ENCODE data around the gene CTNNB1. TPM values are rescaled to one million over a fixed set of nuclear protein-coding genes. Genes with fewer than 3 reads are reported as not detected.

The CTNNB1 gene
- total and polyA plus RNA-seq, 2 experiments from 2014 or later, result 89.4 to 566 TPM

DNA sequence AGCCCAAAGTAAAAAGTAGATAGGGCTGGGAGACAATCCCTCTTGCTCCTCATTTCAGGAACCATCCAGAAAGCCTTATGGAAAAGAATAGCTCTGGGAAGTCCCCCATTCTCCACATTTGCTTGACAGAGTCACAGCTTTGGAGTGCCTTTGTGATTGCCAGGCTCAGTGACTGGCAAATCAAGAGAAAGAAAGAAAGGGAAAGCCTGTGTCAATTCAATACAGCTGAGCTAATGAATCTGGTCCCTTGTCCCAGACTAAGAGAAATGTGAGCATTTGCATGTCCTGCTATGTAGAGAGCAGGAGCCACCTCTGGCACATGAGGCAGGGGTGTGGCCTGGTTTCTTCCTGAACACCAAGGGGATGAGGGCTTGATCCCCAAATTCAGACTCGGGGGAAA is 14.9 kb upstream of the CTNNB1 start:
- Mint-ChIP-seq H3K4me3 (no peak overlapping the region), H3K27ac (no peak overlapping the region), H3K9me3 (no peaks in the 10 kb centered on the region), H3K27me3 (ENCODE audit: insufficient read depth, low read depth, poor library complexity) (peaks cover 8% of the 10 kb centered on the region), H3K36me3 (ENCODE audit: low read depth) (no peaks in the 10 kb centered on the region), H3K4me1 (peaks cover 9% of the 10 kb centered on the region; the same call in 2 of the 3 replicates)
- DNase-seq (ENCODE audit: low spot score), result no peak
- H3K36me3 ChIP-seq (ENCODE audit: insufficient read depth), result no peaks in the 10 kb centered on the region
- no peaks in the 10 kb centered on the region for H3K79me2 ChIP-seq (replicated peaks; ENCODE audit: insufficient read depth)
- TF ChIP-seq EZH2 (IDR thresholded peaks at IDR 0.05; ENCODE audit: low read depth, unreplicated experiment) (no peak), EZH2phosphoT487 (IDR thresholded peaks at IDR 0.05; ENCODE audit: unreplicated experiment) (no peak), JUNB (IDR thresholded peaks at IDR 0.05; ENCODE audit: unreplicated experiment) (no peak), NANOG (IDR thresholded peaks at IDR 0.05; ENCODE audit: borderline replicate concordance) (no peak), STAT1 (IDR thresholded peaks at IDR 0.05; ENCODE audit: unreplicated experiment) (no peak)
- TF ChIP-seq, protein P1, sequence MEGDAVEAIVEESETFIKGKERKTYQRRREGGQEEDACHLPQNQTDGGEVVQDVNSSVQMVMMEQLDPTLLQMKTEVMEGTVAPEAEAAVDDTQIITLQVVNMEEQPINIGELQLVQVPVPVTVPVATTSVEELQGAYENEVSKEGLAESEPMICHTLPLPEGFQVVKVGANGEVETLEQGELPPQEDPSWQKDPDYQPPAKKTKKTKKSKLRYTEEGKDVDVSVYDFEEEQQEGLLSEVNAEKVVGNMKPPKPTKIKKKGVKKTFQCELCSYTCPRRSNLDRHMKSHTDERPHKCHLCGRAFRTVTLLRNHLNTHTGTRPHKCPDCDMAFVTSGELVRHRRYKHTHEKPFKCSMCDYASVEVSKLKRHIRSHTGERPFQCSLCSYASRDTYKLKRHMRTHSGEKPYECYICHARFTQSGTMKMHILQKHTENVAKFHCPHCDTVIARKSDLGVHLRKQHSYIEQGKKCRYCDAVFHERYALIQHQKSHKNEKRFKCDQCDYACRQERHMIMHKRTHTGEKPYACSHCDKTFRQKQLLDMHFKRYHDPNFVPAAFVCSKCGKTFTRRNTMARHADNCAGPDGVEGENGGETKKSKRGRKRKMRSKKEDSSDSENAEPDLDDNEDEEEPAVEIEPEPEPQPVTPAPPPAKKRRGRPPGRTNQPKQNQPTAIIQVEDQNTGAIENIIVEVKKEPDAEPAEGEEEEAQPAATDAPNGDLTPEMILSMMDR (conservative IDR thresholded peaks at IDR 0.05; ENCODE audit: low read depth in 2 of 2), result no peak
- no peak overlapping the region for H3K27ac ChIP-seq (ENCODE audit: low read depth)
- H3K4me2 ChIP-seq, result no peak overlapping the region
- no peaks in the 10 kb centered on the region for H3F3A ChIP-seq (replicated peaks; ENCODE audit: low read depth)
- no peaks in the 10 kb centered on the region for H3K9me2 ChIP-seq (ENCODE audit: insufficient read depth)
- H2AFZ ChIP-seq, result no peak overlapping the region
- H3K4me1 ChIP-seq (ENCODE audit: insufficient read depth), result no peaks in the 10 kb centered on the region
- ATAC-seq, result no peak; the same call in 2 of the 3 replicates
- no peaks in the 10 kb centered on the region for H4K20me1 ChIP-seq (replicated peaks; ENCODE audit: insufficient read depth)
- H3K27me3 ChIP-seq (ENCODE audit: insufficient read depth), result no peaks in the 10 kb centered on the region
- H3K4me3 ChIP-seq, result no peak overlapping the region

DNA sequence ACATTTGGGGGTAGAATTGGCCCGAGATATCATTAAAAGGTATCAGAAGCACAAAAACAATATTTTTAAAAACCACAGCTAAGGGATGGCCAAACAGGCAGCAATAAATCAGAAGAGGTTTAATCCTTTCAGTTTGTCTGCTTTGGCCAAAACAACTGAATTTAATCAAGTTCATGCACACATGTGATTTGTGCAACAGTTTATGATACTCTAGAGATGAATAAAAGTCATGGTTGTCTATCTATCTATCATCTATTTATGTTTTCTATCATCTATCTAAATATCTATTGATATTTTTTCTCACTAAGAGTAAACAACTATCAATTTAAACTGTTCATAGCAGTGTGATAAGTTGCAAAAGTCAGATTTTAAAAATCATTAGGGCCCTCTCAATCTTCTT is 13.0 kb upstream of the CTNNB1 start:
- H3K36me3 ChIP-seq (ENCODE audit: insufficient read depth), result no peaks in the 10 kb centered on the region
- DNase-seq (ENCODE audit: low spot score), result no peak
- TF ChIP-seq NANOG (IDR thresholded peaks at IDR 0.05; ENCODE audit: borderline replicate concordance) (no peak), EZH2phosphoT487 (IDR thresholded peaks at IDR 0.05; ENCODE audit: unreplicated experiment) (no peak), ZNF331 (CRISPR knock-in tag; IDR thresholded peaks at IDR 0.05; ENCODE audit: low read depth) (no peak), POLR2AphosphoS5 (IDR thresholded peaks at IDR 0.05; ENCODE audit: low read depth) (no peak), JUNB (IDR thresholded peaks at IDR 0.05; ENCODE audit: unreplicated experiment) (no peak), ZNF114 (CRISPR knock-in tag; IDR thresholded peaks at IDR 0.05) (no peak), STAT1 (IDR thresholded peaks at IDR 0.05; ENCODE audit: unreplicated experiment) (no peak), EZH2 (IDR thresholded peaks at IDR 0.05; ENCODE audit: low read depth, unreplicated experiment) (no peak), CREB1 (CRISPR knock-in tag; IDR thresholded peaks at IDR 0.05; ENCODE audit: low read depth) (no peak)
- TF ChIP-seq, protein P2, sequence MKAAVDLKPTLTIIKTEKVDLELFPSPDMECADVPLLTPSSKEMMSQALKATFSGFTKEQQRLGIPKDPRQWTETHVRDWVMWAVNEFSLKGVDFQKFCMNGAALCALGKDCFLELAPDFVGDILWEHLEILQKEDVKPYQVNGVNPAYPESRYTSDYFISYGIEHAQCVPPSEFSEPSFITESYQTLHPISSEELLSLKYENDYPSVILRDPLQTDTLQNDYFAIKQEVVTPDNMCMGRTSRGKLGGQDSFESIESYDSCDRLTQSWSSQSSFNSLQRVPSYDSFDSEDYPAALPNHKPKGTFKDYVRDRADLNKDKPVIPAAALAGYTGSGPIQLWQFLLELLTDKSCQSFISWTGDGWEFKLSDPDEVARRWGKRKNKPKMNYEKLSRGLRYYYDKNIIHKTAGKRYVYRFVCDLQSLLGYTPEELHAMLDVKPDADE (IDR thresholded peaks at IDR 0.05), result no peak
- TF ChIP-seq, protein P3, sequence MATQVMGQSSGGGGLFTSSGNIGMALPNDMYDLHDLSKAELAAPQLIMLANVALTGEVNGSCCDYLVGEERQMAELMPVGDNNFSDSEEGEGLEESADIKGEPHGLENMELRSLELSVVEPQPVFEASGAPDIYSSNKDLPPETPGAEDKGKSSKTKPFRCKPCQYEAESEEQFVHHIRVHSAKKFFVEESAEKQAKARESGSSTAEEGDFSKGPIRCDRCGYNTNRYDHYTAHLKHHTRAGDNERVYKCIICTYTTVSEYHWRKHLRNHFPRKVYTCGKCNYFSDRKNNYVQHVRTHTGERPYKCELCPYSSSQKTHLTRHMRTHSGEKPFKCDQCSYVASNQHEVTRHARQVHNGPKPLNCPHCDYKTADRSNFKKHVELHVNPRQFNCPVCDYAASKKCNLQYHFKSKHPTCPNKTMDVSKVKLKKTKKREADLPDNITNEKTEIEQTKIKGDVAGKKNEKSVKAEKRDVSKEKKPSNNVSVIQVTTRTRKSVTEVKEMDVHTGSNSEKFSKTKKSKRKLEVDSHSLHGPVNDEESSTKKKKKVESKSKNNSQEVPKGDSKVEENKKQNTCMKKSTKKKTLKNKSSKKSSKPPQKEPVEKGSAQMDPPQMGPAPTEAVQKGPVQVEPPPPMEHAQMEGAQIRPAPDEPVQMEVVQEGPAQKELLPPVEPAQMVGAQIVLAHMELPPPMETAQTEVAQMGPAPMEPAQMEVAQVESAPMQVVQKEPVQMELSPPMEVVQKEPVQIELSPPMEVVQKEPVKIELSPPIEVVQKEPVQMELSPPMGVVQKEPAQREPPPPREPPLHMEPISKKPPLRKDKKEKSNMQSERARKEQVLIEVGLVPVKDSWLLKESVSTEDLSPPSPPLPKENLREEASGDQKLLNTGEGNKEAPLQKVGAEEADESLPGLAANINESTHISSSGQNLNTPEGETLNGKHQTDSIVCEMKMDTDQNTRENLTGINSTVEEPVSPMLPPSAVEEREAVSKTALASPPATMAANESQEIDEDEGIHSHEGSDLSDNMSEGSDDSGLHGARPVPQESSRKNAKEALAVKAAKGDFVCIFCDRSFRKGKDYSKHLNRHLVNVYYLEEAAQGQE (IDR thresholded peaks at IDR 0.05; ENCODE audit: unreplicated experiment), result no peak
- TF ChIP-seq, protein P1 (conservative IDR thresholded peaks at IDR 0.05; ENCODE audit: low read depth in 2 of 2), result no peak

More for the DNA sequence above, 13.0 kb upstream of the CTNNB1 start:
- no peaks in the 10 kb centered on the region for H3K9me3 Mint-ChIP-seq
- Histone ChIP-seq H3K4me2 (no peak overlapping the region), H3K27me3 (ENCODE audit: insufficient read depth) (no peaks in the 10 kb centered on the region), H3K27ac (ENCODE audit: low read depth) (no peak overlapping the region), H3K9me2 (ENCODE audit: insufficient read depth) (no peaks in the 10 kb centered on the region), H3K79me2 (replicated peaks; ENCODE audit: insufficient read depth) (no peaks in the 10 kb centered on the region), H4K20me1 (replicated peaks; ENCODE audit: insufficient read depth) (no peaks in the 10 kb centered on the region), H2AFZ (no peak overlapping the region; the same call in 1 of the 2 replicates), H3F3A (replicated peaks; ENCODE audit: low read depth) (no peaks in the 10 kb centered on the region), H3K4me1 (ENCODE audit: insufficient read depth) (no peaks in the 10 kb centered on the region), H3K4me3 (no peak overlapping the region)
- H3K27me3 Mint-ChIP-seq (ENCODE audit: insufficient read depth, low read depth, poor library complexity), result peaks cover 8% of the 10 kb centered on the region
- H3K4me3 Mint-ChIP-seq, result no peak overlapping the region
- H3K27ac Mint-ChIP-seq, result no peak overlapping the region
- H3K4me1 Mint-ChIP-seq, result peaks cover 9% of the 10 kb centered on the region; the same call in 2 of the 3 replicates
- H3K36me3 Mint-ChIP-seq (ENCODE audit: low read depth), result no peaks in the 10 kb centered on the region
- no peak for ATAC-seq
